HTR-8/SVneo (cell line): Measurements from ENCODE around the gene CAMTA1.
A peak's percentile ranks its signal among the peaks of the same experiment; 100 is the strongest.

Experiments used
- DNase-seq: peaks from one replicate; pipeline ENCODE4 v3.0.0; 2011; ENCODE audit warnings: low spot score, mixed read lengths; ENCODE audit not compliant: insufficient read length
- FAIRE-seq: peaks from 2 replicates; lab custom pipeline; 2011; peaks lifted over from hg19 to GRCh38; lab: Jason Lieb, UNC

Gene CAMTA1

GRCh38 chr1:7752512-7753417 lies 967.5 kb downstream of the CAMTA1 start:
- DNase-seq: peak; percentile 41
- no peak for FAIRE-seq

- no peak for DNase-seq
- no peak for FAIRE-seq
These were observed 968.4 kb downstream of the CAMTA1 start for GRCh38 chr1:7753641-7754040.

- no peak for DNase-seq
- no peak for FAIRE-seq
These were observed 969.0 kb downstream of the CAMTA1 start for GRCh38 chr1:7754234-7754633.

- no peak for DNase-seq
These were observed 970.2 kb downstream of the CAMTA1 start for GRCh38 chr1:7755448-7755847.

GRCh38 chr1:7760245-7760644 lies 975.0 kb downstream of the CAMTA1 start:
- no peak for DNase-seq
- no peak for FAIRE-seq

More at GRCh38 chr1:7755448-7755847, 970.2 kb downstream of the CAMTA1 start:
- no peak for FAIRE-seq

- no peak for FAIRE-seq
- DNase-seq: no peak
These were observed 975.8 kb downstream of the CAMTA1 start for GRCh38 chr1:7761103-7761502.

GRCh38 chr1:7767176-7767575 lies 981.9 kb downstream of the CAMTA1 start:
- DNase-seq (no peak), FAIRE-seq (no peak)

GRCh38 chr1:7768583-7768982 lies 983.3 kb downstream of the CAMTA1 start:
- no peak for DNase-seq
- no peak for FAIRE-seq

GRCh38 chr1:7769673-7770412 lies 984.6 kb downstream of the CAMTA1 start:
- FAIRE-seq (no peak), DNase-seq (no peak)

- no peak for DNase-seq
- no peak for FAIRE-seq
These were observed 985.4 kb downstream of the CAMTA1 start for GRCh38 chr1:7770669-7770996.

GRCh38 chr1:7770997-7771822 lies 986.0 kb downstream of the CAMTA1 start, which contains the start of gene VAMP3:
Gene VAMP3 (plus strand): TSS chr1:7771296. CDS start chr1:7771384, 88 bp downstream.
- DNase-seq (peak; percentile 83), FAIRE-seq (peak; percentile 51)

- DNase-seq: no peak
- FAIRE-seq: no peak
These were observed 986.6 kb downstream of the CAMTA1 start for GRCh38 chr1:7771823-7772299.

- no peak for DNase-seq
- FAIRE-seq: no peak
These were observed 992.3 kb downstream of the CAMTA1 start for GRCh38 chr1:7777591-7777990.

- no peak for FAIRE-seq
- no peak for DNase-seq
These were observed 992.9 kb downstream of the CAMTA1 start for GRCh38 chr1:7778133-7778628.

GRCh38 chr1:7780976-7781375 lies 995.7 kb downstream of the CAMTA1 start:
- FAIRE-seq: no peak
- no peak for DNase-seq

GRCh38 chr1:7781501-7781900 lies 996.2 kb downstream of the CAMTA1 start:
- FAIRE-seq (no peak), DNase-seq (no peak)

- DNase-seq (no peak), FAIRE-seq (no peak)
These were observed 996.8 kb downstream of the CAMTA1 start for GRCh38 chr1:7781923-7782495.

- FAIRE-seq (no peak), DNase-seq (peak; percentile 81)
These were observed 998.0 kb downstream of the CAMTA1 start for GRCh38 chr1:7783178-7783711.

- peak; percentile 93 for FAIRE-seq
These were observed 998.7 kb downstream of the CAMTA1 start, which contains the start of gene PER3 for GRCh38 chr1:7783826-7784491. Gene PER3 (plus strand): TSS chr1:7784291. CDS start chr1:7784878, 587 bp downstream.

More at GRCh38 chr1:7783826-7784491, 998.7 kb downstream of the CAMTA1 start, which contains the start of gene PER3:
- peak; percentile 91 for DNase-seq
